Stimulated activated CD4-positive, alpha-beta T cell treated with anti-CD3 and anti-CD28 coated beads, Interleukin-12 subunit alpha, Interleukin-12 subunit beta, amount 100 ng/mL, for 4 hours (primary cell): ENCODE data around the gene VAT1.
"Not testable (repeated sequence)": the region's sequence is repeated elsewhere in the genome, so short reads cannot be mapped to it uniquely, and the experiment has no call there.

Experiments used
- DNase-seq: peaks from one replicate; pipeline ENCODE4 v3.0.0-alpha.2; 2020

Gene VAT1

GRCh38 chr17:43021741-43022512, at the start of gene VAT1:
Gene VAT1, minus strand, starts transcription at chr17:43022385. Its CDS starts 63 bp downstream, at chr17:43022322.
- DNase-seq: peak; percentile 61

- DNase-seq: no peak
Observed at GRCh38 chr17:43070872-43071271, 48.7 kb upstream of the VAT1 start.

- no peak for DNase-seq
Observed at GRCh38 chr17:43070257-43070656, 48.1 kb upstream of the VAT1 start.

- no peak for DNase-seq
Observed at GRCh38 chr17:43069368-43069898, 47.2 kb upstream of the VAT1 start.

GRCh38 chr17:43068570-43069367, 46.6 kb upstream of the VAT1 start:
- DNase-seq: no peak

GRCh38 chr17:43062984-43063638, 40.9 kb upstream of the VAT1 start:
- no peak for DNase-seq

- DNase-seq: no peak
Observed at GRCh38 chr17:43056051-43056450, 33.9 kb upstream of the VAT1 start.

GRCh38 chr17:43053008-43053407, 30.8 kb upstream of the VAT1 start:
- not testable (repeated sequence) for DNase-seq

GRCh38 chr17:43051969-43052368, 29.8 kb upstream of the VAT1 start:
- no peak for DNase-seq

GRCh38 chr17:43044024-43044423, 21.8 kb upstream of the VAT1 start:
- no peak for DNase-seq

GRCh38 chr17:43043307-43043706, 21.1 kb upstream of the VAT1 start:
- no peak for DNase-seq

GRCh38 chr17:43042025-43042628, 19.9 kb upstream of the VAT1 start:
- no peak for DNase-seq

- DNase-seq: no peak
Observed at GRCh38 chr17:43040655-43041054, 18.5 kb upstream of the VAT1 start.

GRCh38 chr17:43039646-43040045, 17.5 kb upstream of the VAT1 start:
- DNase-seq: no peak

- DNase-seq: no peak
Observed at GRCh38 chr17:43034894-43035293, 12.7 kb upstream of the VAT1 start.

GRCh38 chr17:43033948-43034881, 12.0 kb upstream of the VAT1 start:
- no peak for DNase-seq

- no peak for DNase-seq
Observed at GRCh38 chr17:43031666-43032065, 9.5 kb upstream of the VAT1 start.

GRCh38 chr17:43030137-43030767, 8.1 kb upstream of the VAT1 start:
- DNase-seq: no peak

GRCh38 chr17:43028221-43028861, 6.2 kb upstream of the VAT1 start:
- DNase-seq: no peak
